Fibroblast of gingiva (primary cell): ENCODE measurements around the gene NMD3.
A peak's percentile ranks its signal among the peaks of the same experiment; 100 is the strongest.

Experiments used
- DNase-seq: peaks from one replicate; pipeline ENCODE4 v3.0.0-alpha.2; 2011; ENCODE audit warnings: low read depth

NMD3 gene

GRCh38 chr3:161231861-161232260 lies 10.8 kb downstream of the NMD3 start:
- DNase-seq = no peak

GRCh38 chr3:161233557-161233956 lies 12.4 kb downstream of the NMD3 start:
- no peak for DNase-seq

- DNase-seq = no peak
Observed at GRCh38 chr3:161236240-161236639, 15.1 kb downstream of the NMD3 start.

GRCh38 chr3:161239700-161240099 lies 18.6 kb downstream of the NMD3 start:
- DNase-seq = no peak

- DNase-seq = no peak
Observed at GRCh38 chr3:161244538-161244937, 23.4 kb downstream of the NMD3 start.

GRCh38 chr3:161247049-161247448 lies 25.9 kb downstream of the NMD3 start:
- DNase-seq = no peak

GRCh38 chr3:161250116-161250515 lies 29.0 kb downstream of the NMD3 start:
- no peak for DNase-seq

GRCh38 chr3:161251716-161252115 lies 30.6 kb downstream of the NMD3 start:
- no peak for DNase-seq

GRCh38 chr3:161252143-161252542 lies 31.0 kb downstream of the NMD3 start:
- DNase-seq = no peak

GRCh38 chr3:161253711-161254110 lies 32.6 kb downstream of the NMD3 start:
- DNase-seq = peak; percentile 75

- no peak for DNase-seq
Observed at GRCh38 chr3:161254861-161255260, 33.8 kb downstream of the NMD3 start.

GRCh38 chr3:161263057-161263456 lies 41.9 kb downstream of the NMD3 start:
- DNase-seq = peak; percentile 76

- no peak for DNase-seq
Observed at GRCh38 chr3:161264852-161265251, 43.7 kb downstream of the NMD3 start.

- no peak for DNase-seq
Observed at GRCh38 chr3:161265916-161266571, 44.9 kb downstream of the NMD3 start.

- DNase-seq = peak; percentile 54
Observed at GRCh38 chr3:161266731-161267150, 45.6 kb downstream of the NMD3 start.

- no peak for DNase-seq
Observed at GRCh38 chr3:161267646-161268045, 46.5 kb downstream of the NMD3 start.

- DNase-seq = no peak
Observed at GRCh38 chr3:161268601-161269000, 47.5 kb downstream of the NMD3 start.

- DNase-seq = no peak
Observed at GRCh38 chr3:161270991-161271390, 49.9 kb downstream of the NMD3 start.

GRCh38 chr3:161271646-161272045 lies 50.5 kb downstream of the NMD3 start:
- DNase-seq = no peak

GRCh38 chr3:161272524-161272923 lies 51.4 kb downstream of the NMD3 start:
- DNase-seq = no peak

- peak; percentile 10 for DNase-seq
Observed at GRCh38 chr3:161273589-161274218, 52.6 kb downstream of the NMD3 start.

GRCh38 chr3:161274691-161275298 lies 53.7 kb downstream of the NMD3 start:
- DNase-seq = peak; percentile 33

- no peak for DNase-seq
Observed at GRCh38 chr3:161275919-161276318, 54.8 kb downstream of the NMD3 start.
